VCaP (cell line): ENCODE results near the gene COL19A1.
A peak's percentile ranks its signal among the peaks of the same experiment; 100 is the strongest.

Experiments
- H3K27ac ChIP-seq: fragments of 450-650 bp; 2 replicates; pipeline ENCODE4 v1.5.1; 2017
- CTCF ChIP-seq: fragments of 450-650 bp; conservative IDR thresholded peaks from 2 replicates; pipeline ENCODE4 v1.5.1; 2017; ENCODE audit warnings: mild to moderate bottlenecking, moderate library complexity

Gene COL19A1

GRCh38 chr6:70216767-70217166, 350.4 kb downstream of the COL19A1 start:
- no peak for TF ChIP-seq CTCF
- no peak overlapping the region for H3K27ac ChIP-seq

GRCh38 chr6:70219943-70220613, 353.7 kb downstream of the COL19A1 start:
- H3K27ac ChIP-seq: no peak overlapping the region
- TF ChIP-seq CTCF: no peak

- H3K27ac ChIP-seq: no peak overlapping the region
- peak; percentile 84 for TF ChIP-seq CTCF
Observed at GRCh38 chr6:70221025-70221714, 354.8 kb downstream of the COL19A1 start.

- no peak overlapping the region for H3K27ac ChIP-seq
- TF ChIP-seq CTCF: no peak
Observed at GRCh38 chr6:70221715-70222438, 355.5 kb downstream of the COL19A1 start.

- no peak overlapping the region for H3K27ac ChIP-seq
- TF ChIP-seq CTCF: 0 out of 2 replicates have a peak, but pooled peaks have one; percentile 10
Observed at GRCh38 chr6:70222439-70222749, 356.0 kb downstream of the COL19A1 start.

GRCh38 chr6:70225055-70225454, 358.7 kb downstream of the COL19A1 start:
- H3K27ac ChIP-seq: no peak overlapping the region
- TF ChIP-seq CTCF: no peak

GRCh38 chr6:70231311-70231710, 365.0 kb downstream of the COL19A1 start:
- no peak for TF ChIP-seq CTCF
- no peak overlapping the region for H3K27ac ChIP-seq
